Smooth muscle cell (in vitro differentiated cells): ENCODE data around the gene GRP. TPM values are rescaled to one million over a fixed set of nuclear protein-coding genes. Genes with fewer than 3 reads are reported as not detected.
A peak's percentile ranks its signal among the peaks of the same experiment; 100 is the strongest.

Experiments used
- DNase-seq: peaks from one replicate; lab custom pipeline; 2025; ENCODE audit not compliant: unreplicated experiment; lab: John Stamatoyannopoulos, UW
- H2AFZ ChIP-seq: fragments of 200-600 bp; sonication (generic); 2 replicates; pipeline ENCODE4 v1.6.0; 2016; ENCODE audit warnings: antibody characterized with exemption, low read depth, mild to moderate bottlenecking
- H3F3A ChIP-seq: fragments of 200-600 bp; sonication (generic); 2 replicates; pipeline ENCODE4 v1.6.0; 2017; ENCODE audit warnings: antibody characterized with exemption, low read depth
- H3K27ac ChIP-seq: fragments of 200-600 bp; sonication (generic); 2 replicates; pipeline ENCODE4 v1.5.1; 2016; ENCODE audit warnings: low read depth, mild to moderate bottlenecking
- H3K27me3 ChIP-seq: fragments of 200-600 bp; sonication (generic); 2 replicates; pipeline ENCODE4 v1.6.1; 2016; ENCODE audit warnings: low read depth, mild to moderate bottlenecking
- H3K36me3 ChIP-seq: fragments of 200-600 bp; sonication (generic); 2 replicates; pipeline ENCODE4 v1.5.1; 2016; ENCODE audit warnings: low read depth
- H3K4me1 ChIP-seq: fragments of 200-600 bp; sonication (generic); 2 replicates; pipeline ENCODE4 v1.5.1; 2016; ENCODE audit warnings: low read depth
- H3K4me2 ChIP-seq: fragments of 200-600 bp; sonication (generic); 2 replicates; pipeline ENCODE4 v1.6.0; 2016; ENCODE audit warnings: mild to moderate bottlenecking
- H3K4me3 ChIP-seq: fragments of 200-600 bp; sonication (generic); 2 replicates; pipeline ENCODE4 v1.5.1; 2016; ENCODE audit warnings: mild to moderate bottlenecking
- H3K79me2 ChIP-seq: fragments of 200-600 bp; sonication (generic); 2 replicates; pipeline ENCODE4 v1.6.0; 2016; ENCODE audit warnings: low read depth, mild to moderate bottlenecking
- H3K9ac ChIP-seq: fragments of 200-600 bp; sonication (generic); 2 replicates; pipeline ENCODE4 v1.6.0; 2016; ENCODE audit warnings: low read depth
- H3K9me3 ChIP-seq: fragments of 200-600 bp; sonication (generic); replicated peaks from 2 replicates; pipeline ENCODE4 v1.5.1; 2016; ENCODE audit warnings: low read depth
- H4K20me1 ChIP-seq: fragments of 200-600 bp; sonication (generic); 2 replicates; pipeline ENCODE4 v1.6.0; 2016; ENCODE audit warnings: low read depth
- CTCF ChIP-seq: fragments of 200-600 bp; sonication (generic); IDR thresholded peaks from 2 replicates; pipeline ENCODE4 v1.5.1; 2017; ENCODE audit warnings: borderline replicate concordance, mild to moderate bottlenecking, antibody characterized with exemption; ENCODE audit not compliant: insufficient read depth, poor library complexity, severe bottlenecking
- WGBS: methylation state at CpG from one replicate; pipeline ENCODE4 v1.1.7; 2016; ENCODE audit warnings: low lambda C conversion rate; 5-methylcytosine and 5-hydroxymethylcytosine counted together
- polyA plus RNA-seq: library from polyadenylated mRNA; unstranded; fragments of >200 nt; fragmentation: Nextera tagmentation; extraction: Ambion mirVana; gene quantifications from 2 replicates; pipeline ENCODE4 v1.2.1, GENCODE V29; 2016
- total RNA-seq: library from RNA; depleted of rRNA; stranded (reverse); fragments of >200 nt; gene quantifications from 2 replicates; pipeline ENCODE4 v1.2.3, GENCODE V29; 2014

GRP gene
- total and polyA plus RNA-seq, 2 experiments from 2014 or later = 1.0 TPM; not detected in 1

GRCh38 chr18:59229191-59229590 is 9.2 kb downstream of the GRP start:
- Histone ChIP-seq H3K4me1 (no peaks in the 10 kb centered on the region), H3K4me3 (no peak overlapping the region), H3K27ac (no peak overlapping the region), H3K36me3 (no peaks in the 10 kb centered on the region), H2AFZ (no peak overlapping the region), H3K27me3 (peaks cover 32% of the 10 kb centered on the region), H4K20me1 (no peaks in the 10 kb centered on the region), H3K4me2 (peak overlapping the region; percentile 43), H3K9me3 (no peaks in the 10 kb centered on the region), H3F3A (no peaks in the 10 kb centered on the region), H3K9ac (no peak overlapping the region), H3K79me2 (no peaks in the 10 kb centered on the region)
- TF ChIP-seq CTCF = no peak
- DNase-seq = no peak
- WGBS = 36% methylated on average over 2 of the region's 2 CpGs

- 68% methylated on average over 6 of the region's 6 CpGs for WGBS
- Histone ChIP-seq H3K4me1 (no peaks in the 10 kb centered on the region), H3K4me3 (no peak overlapping the region), H3F3A (no peaks in the 10 kb centered on the region), H3K4me2 (peak overlapping the region; percentile 43), H3K9ac (no peak overlapping the region), H3K9me3 (no peaks in the 10 kb centered on the region), H3K27ac (no peak overlapping the region), H3K36me3 (no peaks in the 10 kb centered on the region), H3K27me3 (peaks cover 26% of the 10 kb centered on the region), H3K79me2 (no peaks in the 10 kb centered on the region), H4K20me1 (no peaks in the 10 kb centered on the region), H2AFZ (no peak overlapping the region)
- no peak for TF ChIP-seq CTCF
- DNase-seq = no peak
Measured at GRCh38 chr18:59229701-59230443, 9.9 kb downstream of the GRP start.

- no peaks in the 10 kb centered on the region for H3K36me3 ChIP-seq
- no peak for TF ChIP-seq CTCF
- H3K4me2 ChIP-seq = peak overlapping the region; percentile 28
- no peak overlapping the region for H2AFZ ChIP-seq
- no peaks in the 10 kb centered on the region for H3F3A ChIP-seq
- H4K20me1 ChIP-seq = no peaks in the 10 kb centered on the region
- no peaks in the 10 kb centered on the region for H3K4me1 ChIP-seq
- no peak overlapping the region for H3K4me3 ChIP-seq
- DNase-seq = no peak
- H3K27me3 ChIP-seq = peaks cover 16% of the 10 kb centered on the region
- H3K9me3 ChIP-seq = no peaks in the 10 kb centered on the region
- H3K79me2 ChIP-seq = no peaks in the 10 kb centered on the region
- H3K27ac ChIP-seq = no peak overlapping the region
- H3K9ac ChIP-seq = no peak overlapping the region
- WGBS = 40% methylated on average over 5 of the region's 5 CpGs
Measured at GRCh38 chr18:59231114-59231513, 11.2 kb downstream of the GRP start.

GRCh38 chr18:59231877-59232276 is 11.9 kb downstream of the GRP start:
- no peaks in the 10 kb centered on the region for H3K4me1 ChIP-seq
- no peak for DNase-seq
- H3K4me3 ChIP-seq = no peak overlapping the region
- H3K79me2 ChIP-seq = no peaks in the 10 kb centered on the region
- H3K9me3 ChIP-seq = no peaks in the 10 kb centered on the region
- no peak overlapping the region for H2AFZ ChIP-seq
- H3K27me3 ChIP-seq = peaks cover 10% of the 10 kb centered on the region
- no peak overlapping the region for H3K4me2 ChIP-seq
- TF ChIP-seq CTCF = no peak
- no peaks in the 10 kb centered on the region for H3K36me3 ChIP-seq
- no peak overlapping the region for H3K27ac ChIP-seq
- WGBS = 93% methylated on average over 2 of the region's 2 CpGs
- no peak overlapping the region for H3K9ac ChIP-seq
- H3F3A ChIP-seq = no peaks in the 10 kb centered on the region
- H4K20me1 ChIP-seq = no peaks in the 10 kb centered on the region
